Measurements from ENCODE around the gene CMSS1. TPM values are rescaled to one million over a fixed set of nuclear protein-coding genes. Genes with fewer than 3 reads are reported as not detected.
A peak's percentile ranks its signal among the peaks of the same experiment; 100 is the strongest.

Gene CMSS1
- polyA plus RNA-seq, 1 donor = 20.2 TPM

DNA sequence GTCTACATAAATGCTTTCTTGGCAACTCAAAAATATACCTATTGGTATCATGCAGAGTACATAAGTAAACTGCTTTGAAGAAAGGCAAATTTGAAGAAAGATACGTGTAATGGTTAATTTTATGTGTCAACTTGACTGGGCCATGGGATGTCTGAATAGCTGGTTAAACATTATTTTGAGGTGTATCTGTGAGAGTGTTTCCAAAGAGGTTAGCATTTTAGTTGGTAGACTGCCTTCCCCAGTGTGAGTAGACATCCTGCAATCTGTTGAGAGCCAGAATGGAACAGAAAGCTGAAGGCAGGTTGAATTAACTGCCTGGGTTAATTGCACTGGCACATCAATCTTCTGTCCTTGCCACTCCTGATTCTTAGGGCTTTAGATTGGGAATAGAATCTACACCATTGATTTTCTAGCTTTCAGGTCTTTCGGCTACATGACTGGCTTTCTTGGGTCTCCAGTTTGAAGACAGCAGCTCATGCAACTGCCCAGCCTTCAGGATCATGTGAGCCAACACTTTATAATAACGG lies 98.3 kb downstream of the CMSS1 start:
- WGBS (ENCODE audit: insufficient coverage, low lambda C conversion rate) = no CpG with 5 or more reads among the region's 3 CpGs
- Histone ChIP-seq H3K9me3 (ENCODE audit: control insufficient read depth, low read depth, low read length) (no peaks in the 10 kb centered on the region), H3K4me3 (ENCODE audit: low read length) (no peak overlapping the region), H3K27me3 (ENCODE audit: control insufficient read depth, insufficient read depth, low read length) (no peaks in the 10 kb centered on the region), H3K4me1 (ENCODE audit: control insufficient read depth, insufficient read depth, low read length) (peaks cover 16% of the 10 kb centered on the region), H3K36me3 (ENCODE audit: control insufficient read depth, insufficient read depth, low read length) (no peaks in the 10 kb centered on the region), H3K27ac (ENCODE audit: low read length) (no peak overlapping the region)
- DNase-seq = no peak

GRCh38 chr3:99918715-99919114 lies 101.1 kb downstream of the CMSS1 start:
- no peak overlapping the region for H3K27ac ChIP-seq (ENCODE audit: low read length)
- no peak overlapping the region for H3K4me3 ChIP-seq (ENCODE audit: low read length)
- no peaks in the 10 kb centered on the region for H3K9me3 ChIP-seq (ENCODE audit: control insufficient read depth, low read depth, low read length)
- no peaks in the 10 kb centered on the region for H3K27me3 ChIP-seq (ENCODE audit: control insufficient read depth, insufficient read depth, low read length)
- DNase-seq = no peak
- peaks cover 29% of the 10 kb centered on the region for H3K4me1 ChIP-seq (ENCODE audit: control insufficient read depth, insufficient read depth, low read length)
- no peaks in the 10 kb centered on the region for H3K36me3 ChIP-seq (ENCODE audit: control insufficient read depth, insufficient read depth, low read length)

- peaks cover 33% of the 10 kb centered on the region for H3K4me1 ChIP-seq (ENCODE audit: control insufficient read depth, insufficient read depth, low read length)
- H3K36me3 ChIP-seq (ENCODE audit: control insufficient read depth, insufficient read depth, low read length) = no peaks in the 10 kb centered on the region
- peak overlapping the region; percentile 81 for H3K27ac ChIP-seq (ENCODE audit: low read length)
- no peaks in the 10 kb centered on the region for H3K9me3 ChIP-seq (ENCODE audit: control insufficient read depth, low read depth, low read length)
- DNase-seq = peak in 1 of 2 donors; percentile 15
- no peaks in the 10 kb centered on the region for H3K27me3 ChIP-seq (ENCODE audit: control insufficient read depth, insufficient read depth, low read length)
- H3K4me3 ChIP-seq (ENCODE audit: low read length) = no peak overlapping the region
Observed at GRCh38 chr3:99919694-99920093, 102.0 kb downstream of the CMSS1 start.

GRCh38 chr3:99920481-99921376 lies 103.1 kb downstream of the CMSS1 start:
- H3K27ac ChIP-seq (ENCODE audit: low read length) = peak overlapping the region; percentile 81
- H3K27me3 ChIP-seq (ENCODE audit: control insufficient read depth, insufficient read depth, low read length) = no peaks in the 10 kb centered on the region
- no peaks in the 10 kb centered on the region for H3K9me3 ChIP-seq (ENCODE audit: control insufficient read depth, low read depth, low read length)
- 25% methylated on average over 4 of the region's 10 CpGs for WGBS (ENCODE audit: insufficient coverage, low lambda C conversion rate)
- DNase-seq = peak; percentile 75 to 93
- peaks cover 37% of the 10 kb centered on the region for H3K4me1 ChIP-seq (ENCODE audit: control insufficient read depth, insufficient read depth, low read length)
- no peak overlapping the region for H3K4me3 ChIP-seq (ENCODE audit: low read length)
- no peaks in the 10 kb centered on the region for H3K36me3 ChIP-seq (ENCODE audit: control insufficient read depth, insufficient read depth, low read length)

DNA sequence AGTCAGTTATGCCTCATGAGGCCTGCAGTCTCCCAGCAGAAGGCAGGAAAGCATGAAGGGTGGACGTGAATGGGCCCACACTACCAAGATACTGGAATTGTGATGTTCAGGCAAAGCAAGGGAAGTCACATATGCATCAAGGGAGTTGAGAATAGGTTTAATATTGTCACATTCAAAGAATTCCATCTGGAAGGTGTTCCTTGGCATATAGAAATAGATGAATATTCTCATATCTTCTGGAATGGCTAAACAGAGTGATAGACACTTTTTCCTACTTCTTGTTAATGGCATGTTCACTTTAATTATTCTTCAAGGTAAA lies 103.7 kb downstream of the CMSS1 start:
- H3K36me3 ChIP-seq (ENCODE audit: control insufficient read depth, insufficient read depth, low read length) = no peaks in the 10 kb centered on the region
- H3K27ac ChIP-seq (ENCODE audit: low read length) = peak overlapping the region; percentile 81
- peaks cover 37% of the 10 kb centered on the region for H3K4me1 ChIP-seq (ENCODE audit: control insufficient read depth, insufficient read depth, low read length)
- no peaks in the 10 kb centered on the region for H3K9me3 ChIP-seq (ENCODE audit: control insufficient read depth, low read depth, low read length)
- H3K4me3 ChIP-seq (ENCODE audit: low read length) = no peak overlapping the region
- DNase-seq = no peak
- no peaks in the 10 kb centered on the region for H3K27me3 ChIP-seq (ENCODE audit: control insufficient read depth, insufficient read depth, low read length)
- no CpG with 5 or more reads among the region's 1 CpG for WGBS (ENCODE audit: insufficient coverage, low lambda C conversion rate)

GRCh38 chr3:99921986-99922385 lies 104.3 kb downstream of the CMSS1 start:
- WGBS (ENCODE audit: insufficient coverage, low lambda C conversion rate) = no CpG with 5 or more reads among the region's 1 CpG
- no peaks in the 10 kb centered on the region for H3K36me3 ChIP-seq (ENCODE audit: control insufficient read depth, insufficient read depth, low read length)
- DNase-seq = no peak
- no peaks in the 10 kb centered on the region for H3K9me3 ChIP-seq (ENCODE audit: control insufficient read depth, low read depth, low read length)
- H3K4me1 ChIP-seq (ENCODE audit: control insufficient read depth, insufficient read depth, low read length) = peaks cover 37% of the 10 kb centered on the region
- H3K4me3 ChIP-seq (ENCODE audit: low read length) = no peak overlapping the region
- H3K27ac ChIP-seq (ENCODE audit: low read length) = peak overlapping the region; percentile 81
- no peaks in the 10 kb centered on the region for H3K27me3 ChIP-seq (ENCODE audit: control insufficient read depth, insufficient read depth, low read length)

- DNase-seq = peak in 1 of 2 donors; percentile 44
Observed at GRCh38 chr3:99923873-99924272, 106.2 kb downstream of the CMSS1 start.

DNA sequence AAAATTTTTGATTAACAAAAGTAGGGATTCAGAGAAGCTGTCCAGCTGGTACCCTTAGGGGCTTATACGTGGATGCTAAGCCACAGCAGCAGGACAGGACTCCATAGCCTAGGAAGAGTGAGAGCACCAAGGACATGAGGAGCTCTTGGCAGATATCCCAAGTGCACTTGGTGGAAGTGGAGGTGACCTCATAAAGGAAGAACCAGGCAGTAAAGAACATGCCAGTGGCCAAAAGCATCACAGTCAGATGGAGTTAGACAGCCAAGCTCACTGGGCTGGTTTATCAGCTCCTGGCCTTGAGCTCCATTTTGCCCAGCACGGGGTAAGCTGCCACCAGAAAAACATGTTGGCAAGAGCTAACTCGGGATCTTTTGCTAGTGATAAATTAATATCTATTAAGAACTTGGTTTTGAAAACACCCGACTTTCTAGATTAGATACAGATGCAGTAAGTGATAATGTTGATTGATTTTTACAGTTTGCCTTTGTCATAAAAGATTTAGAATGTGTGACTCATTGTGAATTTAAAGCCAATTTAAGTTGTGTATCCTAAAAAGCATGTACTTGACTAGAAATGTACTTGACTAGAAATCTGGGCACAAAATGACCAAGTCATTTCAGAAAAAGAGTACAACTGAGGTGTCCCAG lies 108.0 kb downstream of the CMSS1 start:
- Histone ChIP-seq H3K36me3 (ENCODE audit: control insufficient read depth, insufficient read depth, low read length) (no peaks in the 10 kb centered on the region), H3K27ac (ENCODE audit: low read length) (no peak overlapping the region), H3K4me3 (ENCODE audit: low read length) (no peak overlapping the region), H3K4me1 (ENCODE audit: control insufficient read depth, insufficient read depth, low read length) (peaks cover 24% of the 10 kb centered on the region), H3K9me3 (ENCODE audit: control insufficient read depth, low read depth, low read length) (no peaks in the 10 kb centered on the region), H3K27me3 (ENCODE audit: control insufficient read depth, insufficient read depth, low read length) (no peaks in the 10 kb centered on the region)
- WGBS (ENCODE audit: insufficient coverage, low lambda C conversion rate) = 17% methylated on average over 1 of the region's 4 CpGs
- DNase-seq = peak in 1 of 2 donors; percentile 62

More at GRCh38 chr3:99923873-99924272, 106.2 kb downstream of the CMSS1 start:
- Histone ChIP-seq H3K4me1 (ENCODE audit: control insufficient read depth, insufficient read depth, low read length) (peaks cover 37% of the 10 kb centered on the region), H3K4me3 (ENCODE audit: low read length) (no peak overlapping the region), H3K27ac (ENCODE audit: low read length) (peak overlapping the region; percentile 19), H3K27me3 (ENCODE audit: control insufficient read depth, insufficient read depth, low read length) (no peaks in the 10 kb centered on the region), H3K36me3 (ENCODE audit: control insufficient read depth, insufficient read depth, low read length) (no peaks in the 10 kb centered on the region), H3K9me3 (ENCODE audit: control insufficient read depth, low read depth, low read length) (no peaks in the 10 kb centered on the region)

- no peaks in the 10 kb centered on the region for H3K9me3 ChIP-seq (ENCODE audit: control insufficient read depth, low read depth, low read length)
- 88% methylated on average over 7 of the region's 7 CpGs for WGBS (ENCODE audit: insufficient coverage, low lambda C conversion rate)
- peak in 1 of 2 donors; percentile 8 for DNase-seq
- peak overlapping the region; percentile 14 for H3K27ac ChIP-seq (ENCODE audit: low read length)
- peaks cover 12% of the 10 kb centered on the region for H3K4me1 ChIP-seq (ENCODE audit: control insufficient read depth, insufficient read depth, low read length)
- no peak overlapping the region for H3K4me3 ChIP-seq (ENCODE audit: low read length)
- no peaks in the 10 kb centered on the region for H3K36me3 ChIP-seq (ENCODE audit: control insufficient read depth, insufficient read depth, low read length)
- H3K27me3 ChIP-seq (ENCODE audit: control insufficient read depth, insufficient read depth, low read length) = no peaks in the 10 kb centered on the region
Observed at GRCh38 chr3:99927671-99928457, 110.2 kb downstream of the CMSS1 start.
